ENCODE results near the gene RHOT2. TPM values are rescaled to one million over a fixed set of nuclear protein-coding genes. Genes with fewer than 3 reads are reported as not detected.

RHOT2 gene
- total RNA-seq, 4 donors from 2014 or later = 49.7 to 81.8 (median 57.6) TPM

DNA sequence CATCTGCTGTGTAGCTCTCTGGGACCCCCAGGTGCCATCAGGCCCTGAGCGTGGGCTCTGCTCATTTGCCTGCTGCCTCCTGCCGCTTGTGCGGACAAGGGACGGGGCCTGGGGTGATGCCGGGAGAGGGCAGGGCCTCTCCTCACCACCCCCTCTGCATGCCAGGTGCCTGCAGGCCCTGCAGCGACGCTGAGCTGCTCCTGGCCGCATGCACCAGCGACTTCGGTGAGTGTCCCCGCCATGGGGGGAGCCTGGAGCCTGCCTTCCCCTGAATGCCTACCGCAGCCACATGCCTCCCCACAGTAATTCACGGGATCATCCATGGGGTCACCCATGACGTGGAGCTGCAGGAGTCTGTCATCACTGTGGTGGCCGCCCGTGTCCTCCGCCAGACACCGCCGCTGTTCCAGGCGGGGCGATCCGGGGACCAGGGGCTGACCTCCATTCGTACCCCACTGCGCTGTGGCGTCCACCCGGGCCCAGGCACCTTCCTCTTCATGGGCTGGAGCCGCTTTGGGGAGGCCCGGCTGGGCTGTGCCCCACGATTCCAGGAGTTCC lies 48.9 kb downstream of the RHOT2 start:
- no peak for DNase-seq
- Histone ChIP-seq H3K27me3 (no peaks in the 10 kb centered on the region), H3K4me3 (replicated peaks in 1 of 3) (no peak overlapping the region), H3K36me3 (no peaks in the 10 kb centered on the region), H3K4me1 (peaks cover 28 to 51% of the 10 kb centered on the region in 2 donors), H3K9me3 (no peaks in the 10 kb centered on the region), H3K27ac (no peak overlapping the region)
- WGBS, 2 donors = 89 to 93% methylated on average over 17 to 22 of the region's 29 CpGs
- no peak for TF ChIP-seq POLR2A (IDR thresholded peaks at IDR 0.05)
- TF ChIP-seq, protein P1, sequence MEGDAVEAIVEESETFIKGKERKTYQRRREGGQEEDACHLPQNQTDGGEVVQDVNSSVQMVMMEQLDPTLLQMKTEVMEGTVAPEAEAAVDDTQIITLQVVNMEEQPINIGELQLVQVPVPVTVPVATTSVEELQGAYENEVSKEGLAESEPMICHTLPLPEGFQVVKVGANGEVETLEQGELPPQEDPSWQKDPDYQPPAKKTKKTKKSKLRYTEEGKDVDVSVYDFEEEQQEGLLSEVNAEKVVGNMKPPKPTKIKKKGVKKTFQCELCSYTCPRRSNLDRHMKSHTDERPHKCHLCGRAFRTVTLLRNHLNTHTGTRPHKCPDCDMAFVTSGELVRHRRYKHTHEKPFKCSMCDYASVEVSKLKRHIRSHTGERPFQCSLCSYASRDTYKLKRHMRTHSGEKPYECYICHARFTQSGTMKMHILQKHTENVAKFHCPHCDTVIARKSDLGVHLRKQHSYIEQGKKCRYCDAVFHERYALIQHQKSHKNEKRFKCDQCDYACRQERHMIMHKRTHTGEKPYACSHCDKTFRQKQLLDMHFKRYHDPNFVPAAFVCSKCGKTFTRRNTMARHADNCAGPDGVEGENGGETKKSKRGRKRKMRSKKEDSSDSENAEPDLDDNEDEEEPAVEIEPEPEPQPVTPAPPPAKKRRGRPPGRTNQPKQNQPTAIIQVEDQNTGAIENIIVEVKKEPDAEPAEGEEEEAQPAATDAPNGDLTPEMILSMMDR (IDR thresholded peaks at IDR 0.05) = no peak
- intact Hi-C loops (cut with DNase I) = loop anchor here (10.0 kb wide), 1 partner anchor 338 kb away; no protein-coding TSS in a partner anchor

DNA sequence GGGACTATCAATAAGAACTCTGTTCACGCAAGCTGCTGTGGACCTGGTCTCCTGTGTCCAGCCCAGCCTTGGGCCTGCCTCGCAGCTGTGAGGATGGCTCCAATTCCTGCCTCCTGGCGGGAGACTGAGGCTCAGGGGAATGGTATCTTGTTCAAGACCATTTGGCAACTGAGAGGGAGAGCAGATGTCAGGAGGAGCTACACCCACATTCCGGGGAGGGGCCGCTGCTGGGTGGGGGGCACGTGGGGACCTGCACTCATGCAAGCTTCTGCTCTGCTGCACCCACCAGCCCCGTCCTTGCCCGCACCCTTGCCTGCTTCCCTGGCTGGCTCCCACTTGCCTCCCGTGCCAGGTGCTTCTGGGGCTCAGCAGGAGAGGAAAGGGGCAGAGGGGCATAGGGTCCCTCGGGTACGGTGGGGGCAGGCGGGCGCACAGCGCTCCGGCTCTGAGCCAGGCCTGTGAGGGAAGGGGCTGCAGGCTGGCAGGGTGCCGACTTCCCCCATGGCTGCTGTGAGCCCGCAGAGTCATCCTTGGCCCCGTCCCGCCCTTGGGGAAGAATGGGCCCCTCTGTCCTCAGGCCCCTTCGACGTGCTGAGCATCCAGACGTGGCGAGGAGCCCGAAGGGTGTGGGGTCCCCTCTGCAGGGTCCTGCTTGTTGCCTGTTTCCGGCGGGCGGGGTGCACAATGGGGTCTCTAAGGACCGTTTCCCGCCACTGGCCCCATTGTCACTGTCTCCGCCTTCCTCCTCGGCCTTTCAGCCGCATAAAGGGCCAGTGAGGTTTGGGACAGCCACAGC lies 49.7 kb downstream of the RHOT2 start:
- intact Hi-C loops (cut with DNase I) = loop anchor here (10.0 kb wide), 1 partner anchor 337 kb away; no protein-coding TSS in a partner anchor
- TF ChIP-seq, protein P1 (IDR thresholded peaks at IDR 0.05) = no peak
- TF ChIP-seq POLR2A (IDR thresholded peaks at IDR 0.05) = no peak
- Histone ChIP-seq H3K36me3 (no peaks in the 10 kb centered on the region), H3K27me3 (no peaks in the 10 kb centered on the region), H3K4me3 (replicated peaks in 1 of 3) (no peak overlapping the region), H3K9me3 (no peaks in the 10 kb centered on the region), H3K27ac (no peak overlapping the region), H3K4me1 (peaks cover 29 to 54% of the 10 kb centered on the region in 2 donors)
- no peak for DNase-seq
- WGBS, 2 donors = 77% methylated on average over 27 to 28 of the region's 32 CpGs

DNA sequence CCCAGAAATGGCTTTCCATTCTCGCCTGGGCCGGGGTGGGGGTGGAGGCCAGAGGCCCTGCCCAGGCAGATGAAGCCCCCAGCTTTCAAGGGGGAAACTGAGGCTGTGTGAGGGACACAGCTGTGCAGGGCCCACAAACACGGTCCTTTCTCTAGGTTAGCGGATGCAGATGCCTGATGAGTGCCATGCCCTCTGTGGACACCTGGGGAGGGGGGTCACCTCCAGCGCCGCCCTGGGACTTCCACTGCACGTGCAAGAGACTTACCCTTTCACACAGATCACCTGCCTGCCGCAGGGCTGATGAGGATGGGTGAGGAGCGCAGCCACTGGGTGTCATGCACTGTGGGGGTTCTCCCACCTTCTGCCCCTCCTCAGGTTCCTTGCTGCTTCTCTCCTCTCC lies 50.5 kb downstream of the RHOT2 start:
- H3K27me3 ChIP-seq = no peaks in the 10 kb centered on the region
- no peak overlapping the region for H3K27ac ChIP-seq
- peaks cover 29 to 54% of the 10 kb centered on the region in 2 donors for H3K4me1 ChIP-seq
- H3K9me3 ChIP-seq = no peaks in the 10 kb centered on the region
- DNase-seq = no peak
- H3K4me3 ChIP-seq (replicated peaks in 1 of 3) = no peak overlapping the region
- 89 to 100% methylated on average over 1 to 8 of the region's 9 CpGs for WGBS, 2 donors
- H3K36me3 ChIP-seq = no peaks in the 10 kb centered on the region
- TF ChIP-seq POLR2A (IDR thresholded peaks at IDR 0.05) = no peak
- TF ChIP-seq, protein P1 (IDR thresholded peaks at IDR 0.05) = no peak
- intact Hi-C loops (cut with DNase I) = loop anchor here (10.0 kb wide), 1 partner anchor 336 kb away; no protein-coding TSS in a partner anchor

DNA sequence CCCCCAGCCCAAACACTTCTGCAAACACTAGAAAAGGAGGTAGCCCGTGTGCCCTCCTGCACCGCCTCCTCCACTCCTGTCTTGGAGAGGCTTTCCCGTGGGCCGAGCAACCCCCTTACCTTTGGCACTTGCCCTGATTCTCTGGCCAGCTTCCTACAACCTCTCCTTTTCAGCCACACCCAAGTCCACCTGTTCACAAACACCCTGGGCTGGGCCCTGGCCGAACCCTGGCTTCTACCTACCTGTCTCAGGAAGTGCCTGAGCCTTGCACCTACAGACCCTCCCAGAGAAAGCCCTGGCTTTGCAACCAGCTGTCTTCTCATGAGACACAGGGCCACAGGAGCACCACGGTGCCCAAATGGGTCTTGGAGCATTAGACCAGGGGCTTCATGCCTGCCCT lies 51.0 kb downstream of the RHOT2 start:
- intact Hi-C loops (cut with DNase I) = loop anchor here (10.0 kb wide), 1 partner anchor 336 kb away; no protein-coding TSS in a partner anchor
- WGBS, 2 donors = 51 to 59% methylated on average over 6 of the region's 6 CpGs
- DNase-seq = no peak
- H3K27ac ChIP-seq = no peak overlapping the region
- no peaks in the 10 kb centered on the region for H3K36me3 ChIP-seq
- no peak for TF ChIP-seq POLR2A (IDR thresholded peaks at IDR 0.05)
- TF ChIP-seq, protein P1 (IDR thresholded peaks at IDR 0.05) = no peak
- no peak overlapping the region for H3K4me3 ChIP-seq (replicated peaks in 1 of 3)
- no peaks in the 10 kb centered on the region for H3K27me3 ChIP-seq
- no peaks in the 10 kb centered on the region for H3K9me3 ChIP-seq
- H3K4me1 ChIP-seq = peaks cover 29 to 54% of the 10 kb centered on the region in 2 donors
